ENCODE measurements around the gene STX18. TPM values are rescaled to one million over a fixed set of nuclear protein-coding genes. Genes with fewer than 3 reads are reported as not detected.

Gene STX18
- total and polyA plus RNA-seq, 2 of the 13 experiments (the other 11 are each of a cell fraction or from before 2014, with no cell fraction given) = 23.9 to 37.1 TPM

DNA sequence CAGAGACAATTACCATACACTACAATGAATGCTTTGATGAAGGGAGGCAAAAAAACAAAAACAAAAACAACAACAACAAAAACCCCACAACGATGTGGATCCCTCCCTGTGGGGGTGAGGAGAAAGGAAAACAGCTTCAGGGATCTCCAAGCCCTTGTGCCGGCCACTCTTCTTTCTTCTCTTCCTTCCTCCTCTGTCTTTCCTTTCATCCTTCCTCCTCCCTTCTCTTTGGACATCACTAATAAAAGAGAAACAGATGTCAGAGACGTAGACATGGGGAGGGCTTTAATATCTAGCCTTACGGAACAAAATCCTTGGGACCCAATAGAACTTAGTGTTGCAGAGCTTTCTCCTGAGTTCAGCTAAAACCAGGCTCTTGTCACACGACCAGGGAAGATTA lies 18.8 kb upstream of the STX18 start:
- H3K4me1 ChIP-seq (ENCODE audit: insufficient read depth, low read length) = peaks cover 23% of the 10 kb centered on the region
- no peaks in the 10 kb centered on the region for H4K20me1 ChIP-seq (ENCODE audit: insufficient read depth, low read length)
- intact Hi-C loops (cut with micrococcal nuclease; ENCODE audit: unreplicated experiment) = no loop called here
- FAIRE-seq (no peak), DNase-seq (ENCODE audit: low spot score) (no peak), ATAC-seq (no peak)
- in situ Hi-C loops (cut with HindIII; ENCODE audit: extremely low pct_ligation_motif_present, low pct_unique_long_range_greater_than_20kb) = loop anchor here (10.0 kb wide), 1 partner anchor 314 kb away; no protein-coding TSS in a partner anchor
- no peak overlapping the region for H3K27ac ChIP-seq (ENCODE audit: extremely low read length, insufficient read depth, low read length)
- peaks cover 1 to 17% of the 10 kb centered on the region in 2 experiments; a peak in 1 of 5 replicates for H3K36me3 ChIP-seq (replicated peaks in 1 of 2; ENCODE audit: control insufficient read depth in 1 of 2, insufficient read depth in 2 of 2, low read length in 2 of 2)
- ChIA-PET CTCF (ENCODE audit: low intra/inter-chr PET ratio, low total read pairs) (no interaction called here), POLR2A (no interaction called here)
- no peaks in the 10 kb centered on the region for H3K79me2 ChIP-seq (ENCODE audit: insufficient read depth, low read length)
- BruUV-seq (replicated peaks) = no TSS peak
- WGBS (ENCODE audit: low lambda C conversion rate) = 89% methylated on average over 5 of the region's 5 CpGs
- no peak overlapping the region for H2AFZ ChIP-seq (ENCODE audit: low read length)
- TF ChIP-seq KDM1A (CRISPR knock-in tag; IDR thresholded peaks at IDR 0.05) (no peak), IKZF1 (IDR thresholded peaks at IDR 0.05) (no peak), ATAD3A (CRISPR knock-in tag; IDR thresholded peaks at IDR 0.05) (no peak), RBAK (CRISPR knock-in tag; IDR thresholded peaks at IDR 0.05) (no peak)
- no peaks in the 10 kb centered on the region for H3K27me3 ChIP-seq (ENCODE audit: control insufficient read depth in 1 of 2, insufficient read depth in 2 of 2, low read length in 2 of 2)
- no peaks in the 10 kb centered on the region for H3K9me3 ChIP-seq (ENCODE audit: low read length)
- no peak overlapping the region for H3K4me3 ChIP-seq (replicated peaks in 1 of 3; ENCODE audit: insufficient read depth in 1 of 3, low read depth in 2 of 3, low read length in 3 of 3)
- no peak overlapping the region for H3K4me2 ChIP-seq (ENCODE audit: low read depth, low read length)
- no peak overlapping the region for H3K9ac ChIP-seq (ENCODE audit: insufficient read depth, low read depth, low read length)

DNA sequence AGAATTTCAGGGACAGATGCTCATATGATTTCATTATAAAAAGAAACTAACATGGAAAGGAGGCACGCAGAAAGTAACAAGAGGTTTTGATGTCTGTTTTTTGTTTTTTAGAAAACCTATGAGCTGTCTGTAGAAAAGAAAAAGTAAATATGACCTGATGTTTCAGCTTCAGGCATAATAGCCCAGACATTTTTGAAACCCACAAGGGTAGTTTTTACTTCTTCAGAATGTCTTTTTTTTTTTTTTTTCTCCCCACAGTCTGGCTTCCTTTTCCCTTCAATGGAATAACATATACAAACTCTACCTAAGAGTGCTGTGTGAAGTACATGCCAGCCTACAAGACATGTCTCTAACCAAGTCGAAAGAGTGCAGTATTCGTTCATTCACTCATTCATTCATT lies 18.3 kb upstream of the STX18 start:
- Histone ChIP-seq H4K20me1 (ENCODE audit: insufficient read depth, low read length) (no peaks in the 10 kb centered on the region), H3K27ac (ENCODE audit: extremely low read length, insufficient read depth, low read length) (no peak overlapping the region), H3K79me2 (ENCODE audit: insufficient read depth, low read length) (no peaks in the 10 kb centered on the region), H3K9me3 (ENCODE audit: low read length) (no peaks in the 10 kb centered on the region), H3K27me3 (ENCODE audit: control insufficient read depth in 1 of 2, insufficient read depth in 2 of 2, low read length in 2 of 2) (no peaks in the 10 kb centered on the region), H3K36me3 (replicated peaks in 1 of 2; ENCODE audit: control insufficient read depth in 1 of 2, insufficient read depth in 2 of 2, low read length in 2 of 2) (peaks cover 1 to 14% of the 10 kb centered on the region in 2 experiments; a peak in 1 of 5 replicates), H3K4me3 (replicated peaks in 1 of 3; ENCODE audit: insufficient read depth in 1 of 3, low read depth in 2 of 3, low read length in 3 of 3) (no peak overlapping the region), H3K4me1 (ENCODE audit: insufficient read depth, low read length) (peaks cover 28% of the 10 kb centered on the region), H3K4me2 (ENCODE audit: low read depth, low read length) (no peak overlapping the region), H2AFZ (ENCODE audit: low read length) (no peak overlapping the region), H3K9ac (ENCODE audit: insufficient read depth, low read depth, low read length) (no peak overlapping the region)
- FAIRE-seq = no peak
- 90% methylated on average over 3 of the region's 3 CpGs for WGBS (ENCODE audit: low lambda C conversion rate)
- no peak for ATAC-seq
- in situ Hi-C loops (cut with HindIII; ENCODE audit: extremely low pct_ligation_motif_present, low pct_unique_long_range_greater_than_20kb) = loop anchor here (10.0 kb wide), 1 partner anchor 315 kb away; no protein-coding TSS in a partner anchor
- no TSS peak for BruUV-seq (replicated peaks)
- intact Hi-C loops (cut with micrococcal nuclease; ENCODE audit: unreplicated experiment) = no loop called here
- POLR2A ChIA-PET = no interaction called here
- DNase-seq (ENCODE audit: low spot score) = no peak
- CTCF ChIA-PET (ENCODE audit: low intra/inter-chr PET ratio, low total read pairs) = no interaction called here
- TF ChIP-seq MAZ (IDR thresholded peaks at IDR 0.05; ENCODE audit: borderline replicate concordance, low read depth, low read length) (no peak), MAZ (CRISPR knock-in tag; IDR thresholded peaks at IDR 0.05; ENCODE audit: low read depth) (no peak), KMT2A (CRISPR knock-in tag; IDR thresholded peaks at IDR 0.05) (no peak), ZNF350 (CRISPR knock-in tag; IDR thresholded peaks at IDR 0.05; ENCODE audit: borderline replicate concordance, low read depth) (no peak), IKZF4 (CRISPR knock-in tag; IDR thresholded peaks at IDR 0.05; ENCODE audit: borderline replicate concordance, low read depth, not compliant biosample characterization) (no peak), NFRKB (IDR thresholded peaks at IDR 0.05) (no peak), SOX6 (IDR thresholded peaks at IDR 0.05) (no peak), SOX6 (CRISPR knock-in tag; IDR thresholded peaks at IDR 0.05) (no peak), DPF2 (CRISPR knock-in tag; IDR thresholded peaks at IDR 0.05; ENCODE audit: borderline replicate concordance, low read depth) (no peak), NFIC (IDR thresholded peaks at IDR 0.05; ENCODE audit: low read length) (no peak), TBX3 (IDR thresholded peaks at IDR 0.05; ENCODE audit: borderline replicate concordance) (no peak), KLF15 (CRISPR knock-in tag; IDR thresholded peaks at IDR 0.05; ENCODE audit: borderline replicate concordance) (no peak), E2F5 (CRISPR knock-in tag; conservative IDR thresholded peaks at IDR 0.05) (no peak), POLR2AphosphoS2 (IDR thresholded peaks at IDR 0.05; ENCODE audit: low read depth, low read length) (no peak)
- TF ChIP-seq, protein P1, sequence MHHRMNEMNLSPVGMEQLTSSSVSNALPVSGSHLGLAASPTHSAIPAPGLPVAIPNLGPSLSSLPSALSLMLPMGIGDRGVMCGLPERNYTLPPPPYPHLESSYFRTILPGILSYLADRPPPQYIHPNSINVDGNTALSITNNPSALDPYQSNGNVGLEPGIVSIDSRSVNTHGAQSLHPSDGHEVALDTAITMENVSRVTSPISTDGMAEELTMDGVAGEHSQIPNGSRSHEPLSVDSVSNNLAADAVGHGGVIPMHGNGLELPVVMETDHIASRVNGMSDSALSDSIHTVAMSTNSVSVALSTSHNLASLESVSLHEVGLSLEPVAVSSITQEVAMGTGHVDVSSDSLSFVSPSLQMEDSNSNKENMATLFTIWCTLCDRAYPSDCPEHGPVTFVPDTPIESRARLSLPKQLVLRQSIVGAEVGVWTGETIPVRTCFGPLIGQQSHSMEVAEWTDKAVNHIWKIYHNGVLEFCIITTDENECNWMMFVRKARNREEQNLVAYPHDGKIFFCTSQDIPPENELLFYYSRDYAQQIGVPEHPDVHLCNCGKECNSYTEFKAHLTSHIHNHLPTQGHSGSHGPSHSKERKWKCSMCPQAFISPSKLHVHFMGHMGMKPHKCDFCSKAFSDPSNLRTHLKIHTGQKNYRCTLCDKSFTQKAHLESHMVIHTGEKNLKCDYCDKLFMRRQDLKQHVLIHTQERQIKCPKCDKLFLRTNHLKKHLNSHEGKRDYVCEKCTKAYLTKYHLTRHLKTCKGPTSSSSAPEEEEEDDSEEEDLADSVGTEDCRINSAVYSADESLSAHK (CRISPR knock-in tag; IDR thresholded peaks at IDR 0.05; ENCODE audit: borderline replicate concordance) = no peak

Measured in HepG2 (cell line).